Suprapubic skin (tissue), 4 donors: Measurements from ENCODE around the gene DOC2A.

Source experiments
- EP300 ChIP-seq: sonication (generic); formaldehyde crosslinking; IDR thresholded peaks from one replicate; pipeline ENCODE4 v1.6.1; 2017; ENCODE audit warnings: antibody characterized with exemption
- POLR2A ChIP-seq, 2 donors: fragments of 450-650 bp; IDR thresholded peaks; one replicate each; pipeline ENCODE4 v1.6.1; 2017; ENCODE audit warnings: antibody characterized with exemption in 2 of 2, mild to moderate bottlenecking in 2 of 2, moderate library complexity in 2 of 2
- POLR2AphosphoS5 ChIP-seq, 3 donors: sonication (generic); formaldehyde crosslinking; IDR thresholded peaks; one replicate each; pipeline ENCODE4 v1.6.1; 2017; ENCODE audit warnings: antibody characterized with exemption in 3 of 3
- TF ChIP-seq, protein P1 (sequence below), 2 donors: fragments of 200-600 bp in 1 of 2; fragments of 450-650 bp in 1 of 2; sonication (generic) in 1 of 2; IDR thresholded peaks; one replicate each; pipeline ENCODE4 v1.5.1; 2016 to 2019; ENCODE audit warnings: antibody characterized with exemption in 2 of 2, mild to moderate bottlenecking in 1 of 2, moderate library complexity in 1 of 2

- TF ChIP-seq, protein P1, sequence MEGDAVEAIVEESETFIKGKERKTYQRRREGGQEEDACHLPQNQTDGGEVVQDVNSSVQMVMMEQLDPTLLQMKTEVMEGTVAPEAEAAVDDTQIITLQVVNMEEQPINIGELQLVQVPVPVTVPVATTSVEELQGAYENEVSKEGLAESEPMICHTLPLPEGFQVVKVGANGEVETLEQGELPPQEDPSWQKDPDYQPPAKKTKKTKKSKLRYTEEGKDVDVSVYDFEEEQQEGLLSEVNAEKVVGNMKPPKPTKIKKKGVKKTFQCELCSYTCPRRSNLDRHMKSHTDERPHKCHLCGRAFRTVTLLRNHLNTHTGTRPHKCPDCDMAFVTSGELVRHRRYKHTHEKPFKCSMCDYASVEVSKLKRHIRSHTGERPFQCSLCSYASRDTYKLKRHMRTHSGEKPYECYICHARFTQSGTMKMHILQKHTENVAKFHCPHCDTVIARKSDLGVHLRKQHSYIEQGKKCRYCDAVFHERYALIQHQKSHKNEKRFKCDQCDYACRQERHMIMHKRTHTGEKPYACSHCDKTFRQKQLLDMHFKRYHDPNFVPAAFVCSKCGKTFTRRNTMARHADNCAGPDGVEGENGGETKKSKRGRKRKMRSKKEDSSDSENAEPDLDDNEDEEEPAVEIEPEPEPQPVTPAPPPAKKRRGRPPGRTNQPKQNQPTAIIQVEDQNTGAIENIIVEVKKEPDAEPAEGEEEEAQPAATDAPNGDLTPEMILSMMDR (IDR thresholded peaks at IDR 0.05), result peak in 1 of 2 donors; percentile 48
- no peak for TF ChIP-seq POLR2A (IDR thresholded peaks at IDR 0.05)
- TF ChIP-seq POLR2AphosphoS5 (IDR thresholded peaks at IDR 0.05), result no peak
- no peak for TF ChIP-seq EP300
These were observed 44.2 kb upstream of the DOC2A start for GRCh38 chr16:30054959-30055553.
